Activated naive CD4-positive, alpha-beta T cell treated with Interleukin-2 at 50 U/mL for 16 hours (primary cell): ENCODE measurements around the gene GALNT9.
"Not testable (repeated sequence)": the region's sequence is repeated elsewhere in the genome, so short reads cannot be mapped to it uniquely, and the experiment has no call there.

Experiments used
- DNase-seq: peaks from one replicate; pipeline ENCODE4 v3.0.0-alpha.2; 2020

The GALNT9 gene

DNA sequence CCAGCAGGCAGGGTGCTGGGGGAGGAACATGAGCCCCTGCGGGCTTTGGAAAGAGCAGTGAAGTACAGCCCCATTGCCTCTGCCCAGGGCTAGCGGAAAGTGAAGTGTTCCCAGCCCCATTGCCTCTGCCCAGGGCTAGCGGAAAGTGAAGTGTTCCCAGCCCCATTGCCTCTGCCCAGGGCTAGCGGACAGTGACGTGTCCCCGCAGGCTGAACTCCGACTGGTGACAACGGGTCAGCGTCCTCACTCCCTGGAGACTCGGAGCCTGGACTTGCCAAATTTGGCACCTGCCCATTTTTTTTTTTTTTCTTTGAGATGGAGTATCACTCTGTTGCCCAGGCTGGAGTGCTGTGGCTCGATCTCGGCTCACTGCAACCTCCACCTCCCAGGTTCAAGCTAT lies 134.1 kb downstream of the GALNT9 start:
- DNase-seq, result not testable (repeated sequence)

DNA sequence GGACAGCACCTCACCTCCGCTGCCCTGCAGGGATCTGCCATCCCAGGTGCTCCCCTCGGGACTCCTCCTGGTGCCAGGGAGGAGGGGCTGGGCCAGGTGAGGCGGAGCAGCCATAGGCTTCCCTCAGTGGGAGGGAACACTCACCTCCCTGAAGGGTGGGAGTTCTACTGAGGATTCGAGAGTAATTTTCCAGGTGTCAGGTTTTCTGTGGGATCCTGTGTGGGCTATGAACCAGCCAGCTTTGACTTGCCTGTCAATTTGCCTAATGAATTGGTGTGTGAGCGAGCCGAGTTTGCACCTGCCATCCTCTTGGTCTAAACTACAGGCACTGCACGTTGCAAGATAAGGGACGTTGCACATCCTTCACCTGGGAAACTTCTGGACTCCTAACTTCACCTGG lies 134.8 kb downstream of the GALNT9 start:
- DNase-seq, result no peak

DNA sequence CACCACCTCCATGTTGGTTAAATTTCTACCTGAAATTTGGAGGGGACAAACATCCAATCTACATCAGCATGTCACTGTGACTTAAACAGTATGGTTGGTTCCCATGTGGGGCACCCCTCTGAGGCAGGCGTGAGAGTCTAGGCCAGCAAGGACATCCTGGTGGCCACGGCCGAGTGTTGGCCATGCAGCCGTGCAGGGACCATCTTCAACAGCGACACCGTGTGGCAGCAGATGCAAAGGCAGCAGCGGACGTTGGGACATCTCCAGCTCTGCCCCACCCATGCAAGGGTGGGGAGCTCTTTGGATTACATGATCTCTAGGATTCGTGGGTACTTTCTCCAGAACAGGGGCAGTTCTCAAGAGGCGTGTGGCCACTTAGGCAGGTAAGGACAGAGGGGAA lies 135.3 kb downstream of the GALNT9 start:
- DNase-seq, result no peak

DNA sequence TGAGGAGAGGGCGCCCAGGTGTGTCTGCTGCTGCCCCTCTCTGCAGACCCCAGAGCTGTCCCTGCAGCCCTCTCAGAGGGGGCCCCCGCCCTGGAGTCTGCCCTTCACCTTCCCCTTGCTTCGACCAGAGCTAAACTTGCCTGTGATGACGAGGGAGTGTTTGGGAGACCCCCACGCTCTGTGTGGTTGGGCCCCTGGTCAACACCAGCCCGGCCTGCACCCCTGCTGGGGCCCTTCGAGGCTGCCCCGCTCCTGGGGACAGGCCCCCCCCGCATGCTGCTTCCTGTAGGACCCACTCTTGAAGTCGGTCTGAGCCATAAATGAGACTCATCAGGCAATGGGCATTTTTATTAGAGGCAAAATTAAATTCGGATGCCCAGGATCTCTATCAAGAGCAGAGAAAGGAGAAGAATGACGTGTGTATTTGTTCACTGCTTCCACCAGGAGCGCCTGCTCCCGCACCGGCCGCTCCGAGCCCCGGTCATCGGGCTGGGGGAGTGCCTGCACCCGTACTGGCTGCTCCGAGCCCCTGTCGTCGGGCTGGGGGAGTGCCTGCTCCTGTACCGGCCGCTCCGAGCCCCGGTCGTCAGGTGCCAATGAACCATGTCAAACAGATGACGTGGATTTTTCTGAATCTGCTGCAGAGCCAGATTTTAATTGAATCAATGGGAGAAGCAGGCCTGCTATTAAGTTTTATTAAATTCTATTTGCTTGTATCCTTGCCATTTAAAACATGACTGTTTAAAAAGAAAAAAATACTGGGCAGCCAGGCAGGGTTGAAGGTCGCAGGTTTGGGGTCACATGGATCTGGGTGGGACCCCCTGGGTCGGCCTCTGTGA lies 137.5 kb downstream of the GALNT9 start:
- DNase-seq, result no peak

DNA sequence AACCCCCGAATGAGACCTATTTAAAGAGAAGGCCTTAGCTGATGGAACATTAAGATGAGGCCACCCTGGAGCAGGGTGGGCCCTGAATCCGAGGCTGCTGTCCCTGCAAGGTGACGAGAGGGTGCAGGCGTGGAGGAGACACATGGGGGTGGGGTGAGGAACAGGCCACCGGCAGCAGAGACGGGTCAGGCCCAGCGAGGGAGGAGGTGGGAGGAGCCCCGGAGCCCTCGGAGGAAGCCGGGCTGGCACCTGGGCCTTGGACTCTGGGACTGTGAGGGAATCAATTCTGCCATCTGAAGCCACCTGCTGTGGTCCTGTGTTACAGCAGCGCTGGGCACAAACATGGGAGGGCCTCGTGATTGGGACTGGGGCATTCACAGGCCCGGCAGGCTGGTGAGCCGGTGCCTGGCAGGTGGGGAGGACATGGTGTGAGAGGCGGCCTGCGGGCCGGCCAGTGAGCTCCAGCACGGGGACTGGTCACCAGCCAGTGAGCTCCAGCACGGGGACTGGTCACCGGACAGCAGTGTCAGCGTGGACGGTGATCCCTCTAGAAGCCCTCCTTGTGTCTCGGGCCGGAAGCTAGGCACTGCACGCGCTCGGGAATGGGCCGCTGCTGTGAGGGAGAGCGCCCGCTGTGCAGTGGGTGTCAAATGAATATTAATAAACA lies 138.4 kb downstream of the GALNT9 start:
- no peak for DNase-seq

DNA sequence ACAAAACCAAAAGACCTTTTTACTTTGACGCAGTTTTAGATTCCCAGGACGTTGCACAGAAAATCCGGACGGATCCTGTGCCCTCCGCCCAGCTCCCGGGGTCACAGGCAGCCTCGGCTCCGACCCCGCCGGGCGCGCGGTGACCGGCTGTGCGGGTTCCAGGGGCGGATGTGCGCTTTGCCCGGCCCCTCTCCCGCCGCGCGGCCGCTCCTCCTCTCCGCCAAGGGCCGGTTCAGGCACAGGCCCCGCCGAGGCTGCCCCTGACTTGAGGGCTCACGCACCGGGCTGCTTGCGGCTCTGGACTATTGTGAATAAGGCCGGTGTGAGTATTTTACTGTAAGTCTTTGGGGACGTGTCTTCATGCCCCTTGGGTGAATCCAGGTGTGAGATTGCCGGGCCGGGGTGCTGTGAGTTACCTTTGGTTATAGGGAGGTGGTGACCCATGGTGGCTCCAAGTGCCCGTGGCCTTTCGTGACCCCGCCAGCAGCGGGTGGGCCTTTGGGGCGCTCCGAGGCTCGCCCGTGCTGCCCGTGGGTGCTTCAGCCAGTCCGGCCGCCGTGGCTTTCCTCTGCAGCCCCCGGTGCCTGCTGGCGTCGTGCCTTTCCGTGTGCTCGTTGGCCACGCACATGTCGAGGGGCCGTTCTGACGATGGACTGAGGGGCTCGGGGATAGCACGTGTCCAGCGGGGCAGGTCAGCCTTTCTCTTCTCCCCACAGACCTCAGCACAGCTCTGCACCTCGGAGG lies 139.2 kb downstream of the GALNT9 start:
- DNase-seq, result no peak

DNA sequence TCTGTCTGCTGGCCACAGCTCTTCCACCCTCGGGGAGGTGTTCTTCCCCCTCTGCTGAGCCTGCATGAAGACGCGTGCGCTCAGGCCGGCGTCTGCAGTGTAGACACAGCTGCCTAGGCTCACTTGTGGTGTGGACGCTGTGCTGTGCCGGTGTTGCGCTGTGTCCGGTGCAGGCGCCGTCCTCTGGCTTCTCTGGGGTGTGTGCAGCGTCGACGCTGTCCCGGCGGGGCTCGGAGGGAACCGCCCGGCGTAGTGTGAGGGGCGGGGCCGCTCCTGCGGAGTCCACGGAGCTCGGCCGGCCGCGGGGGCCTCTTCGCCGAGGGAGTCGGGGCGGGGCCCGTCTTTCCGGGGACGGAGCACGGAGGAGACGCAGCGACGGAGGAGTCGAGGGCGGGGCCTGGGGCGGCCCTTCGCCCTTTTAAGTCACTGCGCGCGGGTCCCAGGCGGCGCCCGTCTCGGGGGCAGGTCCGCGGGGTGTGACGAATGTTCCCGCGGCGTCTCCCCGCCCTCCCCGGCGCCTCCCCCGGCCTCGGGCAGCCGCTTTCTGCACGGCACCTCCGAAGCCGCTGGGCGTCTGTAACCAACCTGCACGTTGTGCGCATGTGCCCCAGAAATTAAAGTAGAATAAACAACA lies 139.9 kb downstream of the GALNT9 start:
- DNase-seq, result peak; percentile 97

DNA sequence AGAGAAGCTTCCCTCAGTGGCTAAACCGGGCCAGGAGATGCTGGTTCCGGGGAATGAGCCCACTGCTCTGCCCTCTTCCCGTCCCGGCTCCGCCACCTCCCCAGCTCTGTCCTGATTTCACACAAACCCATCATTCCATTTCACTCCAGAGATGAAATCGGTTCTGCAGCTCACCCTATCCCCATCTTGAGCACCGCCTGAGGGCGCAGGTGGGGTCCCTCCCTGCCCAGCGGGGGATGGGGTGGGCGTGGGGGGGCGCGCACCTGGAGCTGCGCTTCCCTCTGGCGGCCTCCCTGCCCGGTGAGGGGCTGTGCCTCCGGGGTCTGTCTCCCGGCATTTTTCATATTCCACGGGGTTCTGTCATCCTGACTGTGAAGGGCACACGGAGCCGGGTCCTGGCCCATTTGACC lies 140.5 kb downstream of the GALNT9 start:
- peak; percentile 10 for DNase-seq

DNA sequence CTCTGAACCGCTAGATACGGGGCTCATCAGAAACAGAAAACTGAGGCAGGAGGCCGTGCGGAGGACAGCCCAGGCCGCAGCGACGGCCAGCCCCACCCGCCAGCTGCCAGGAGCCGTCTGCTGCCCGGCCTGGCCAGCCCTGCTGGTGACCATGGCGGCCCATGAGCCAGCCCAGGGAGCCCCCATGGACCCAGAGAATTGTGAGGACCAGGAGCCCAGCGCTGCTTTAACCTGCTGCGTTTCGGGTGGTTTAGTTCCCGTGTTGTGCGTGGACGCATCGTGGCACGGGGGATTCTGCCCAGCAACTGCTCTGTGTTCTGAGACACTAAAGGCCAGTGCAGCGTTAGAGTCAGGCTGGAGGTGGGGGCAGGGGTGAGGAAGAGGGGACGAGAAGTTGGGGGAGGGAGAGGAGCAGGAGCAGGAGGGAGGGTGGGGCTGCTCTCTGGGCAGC lies 140.9 kb downstream of the GALNT9 start:
- DNase-seq, result no peak

DNA sequence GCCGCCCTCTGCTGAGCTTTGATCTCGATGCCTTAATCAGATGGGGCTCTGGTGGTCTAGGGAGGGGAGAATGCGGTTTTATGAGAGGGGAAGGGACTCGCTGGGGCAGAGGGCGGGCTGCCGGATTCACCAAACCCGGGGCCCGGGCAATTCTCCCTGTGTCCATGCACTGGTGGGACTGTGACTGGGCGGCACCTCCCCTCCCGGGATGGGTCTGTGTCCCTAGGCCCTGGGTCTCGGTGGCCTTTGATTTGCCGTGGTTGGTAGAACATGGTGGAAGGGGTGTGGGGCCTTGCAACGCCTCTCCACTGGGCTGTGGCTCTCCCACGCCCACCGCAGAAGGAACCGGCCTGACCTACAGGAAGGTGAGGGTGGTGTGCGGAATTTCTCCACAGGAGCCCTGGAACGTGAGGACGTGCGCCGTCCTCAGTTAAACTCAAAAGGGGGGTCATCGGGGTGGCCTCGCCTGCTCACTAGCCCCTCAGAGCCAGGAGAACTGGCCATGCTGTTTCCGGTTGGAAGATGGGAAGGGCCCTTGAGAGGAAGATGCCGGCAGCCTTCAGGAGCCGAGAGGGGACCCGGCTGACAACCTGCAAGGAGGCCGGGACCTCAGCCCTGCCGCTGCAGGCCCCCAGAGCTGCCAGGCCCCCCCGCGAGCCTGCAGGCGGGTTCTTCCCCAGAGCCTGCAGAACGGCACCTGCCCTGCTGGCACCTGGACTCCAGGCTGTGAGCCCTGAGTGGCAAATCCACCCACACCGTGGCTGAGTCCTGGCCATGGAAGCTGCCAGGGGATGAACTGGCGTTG lies 141.5 kb downstream of the GALNT9 start:
- no peak for DNase-seq

DNA sequence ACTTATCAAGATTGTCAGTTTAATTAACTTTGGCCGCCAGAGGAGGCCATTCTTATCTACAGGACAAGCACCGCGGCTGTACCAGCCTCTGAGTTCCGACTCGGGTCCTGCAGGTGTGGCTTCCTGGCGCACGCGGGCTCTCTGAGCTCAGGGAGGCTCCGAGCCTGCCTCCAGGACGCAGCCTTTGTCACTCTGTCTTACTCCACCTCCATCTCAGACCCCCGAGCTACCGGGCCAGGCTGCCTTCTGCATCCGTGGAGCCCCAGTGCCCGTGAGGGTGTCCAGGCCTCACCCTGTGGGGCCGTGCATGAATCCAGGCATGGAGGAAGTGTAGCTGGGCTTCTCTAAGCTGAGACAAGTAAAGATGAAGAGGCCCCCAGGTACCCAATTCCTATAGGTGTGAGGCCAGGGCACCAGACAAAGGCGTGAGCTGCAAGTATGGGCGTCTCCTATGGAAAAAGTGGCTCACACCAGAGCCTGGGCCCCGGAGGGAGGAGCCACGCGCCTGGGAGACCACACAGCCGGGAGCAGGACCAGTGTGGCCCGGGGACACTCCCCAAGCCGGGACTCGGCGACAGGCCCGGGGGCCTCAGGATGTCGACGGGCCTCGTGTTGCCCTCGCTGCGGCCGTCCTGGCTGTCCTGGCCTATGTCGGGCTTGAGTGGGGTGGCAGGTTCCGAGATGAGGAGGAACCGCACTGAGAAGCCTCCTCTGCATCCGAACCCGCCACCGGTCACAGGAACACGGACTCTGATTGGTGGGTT lies 142.3 kb downstream of the GALNT9 start:
- peak; percentile 34 for DNase-seq

DNA sequence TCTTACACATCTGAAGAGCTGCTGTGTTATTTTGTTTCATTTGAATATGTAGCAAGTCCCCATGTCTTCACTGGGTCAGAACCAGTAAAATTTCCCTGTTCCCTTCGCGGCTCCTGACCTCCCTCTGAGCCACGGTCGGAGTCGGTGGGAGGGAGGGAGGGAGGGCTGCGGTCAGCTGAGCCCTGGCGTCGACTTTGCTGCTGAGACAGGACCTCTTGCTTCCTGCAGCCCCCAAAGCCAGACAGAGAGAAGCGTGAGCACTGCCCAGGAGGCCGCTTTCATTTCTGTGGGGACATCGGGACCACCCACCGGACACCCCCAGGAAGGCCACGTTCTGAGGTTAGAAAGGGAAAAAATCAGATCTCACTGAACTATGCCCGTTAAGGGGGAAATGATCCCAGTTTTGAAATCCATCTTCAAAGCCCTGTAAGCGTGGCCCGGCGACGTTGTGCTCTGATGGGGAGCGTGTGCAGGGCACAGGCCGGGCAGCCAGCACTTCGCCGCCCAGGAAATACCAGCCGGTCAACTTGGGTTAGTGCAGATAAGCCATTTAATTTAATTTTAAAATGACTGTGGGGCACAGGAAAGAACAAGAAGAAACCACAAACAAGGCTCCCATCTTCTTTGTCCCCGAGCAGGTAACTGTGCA lies 143.1 kb downstream of the GALNT9 start:
- DNase-seq, result peak; percentile 11

DNA sequence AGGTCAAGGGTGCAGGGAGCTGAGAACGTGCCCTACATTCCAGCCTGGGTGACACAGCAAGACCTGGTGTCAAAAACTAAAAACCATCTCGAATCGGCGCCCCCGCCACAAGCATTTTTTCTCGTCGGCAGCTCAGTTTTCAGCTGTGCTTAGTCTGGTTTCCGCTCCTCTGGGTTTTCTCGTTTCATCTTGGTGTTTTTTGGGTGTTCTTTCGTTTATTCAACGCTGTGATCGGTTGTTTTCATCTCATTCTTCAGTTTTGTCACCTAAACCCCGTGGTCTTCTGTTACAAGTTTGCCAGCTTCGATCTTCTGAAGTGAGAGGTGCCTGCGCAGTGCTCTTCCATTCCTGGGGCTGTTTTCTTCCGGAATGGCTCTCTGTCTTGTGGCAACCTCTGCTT lies 143.7 kb downstream of the GALNT9 start:
- peak; percentile 27 for DNase-seq

DNA sequence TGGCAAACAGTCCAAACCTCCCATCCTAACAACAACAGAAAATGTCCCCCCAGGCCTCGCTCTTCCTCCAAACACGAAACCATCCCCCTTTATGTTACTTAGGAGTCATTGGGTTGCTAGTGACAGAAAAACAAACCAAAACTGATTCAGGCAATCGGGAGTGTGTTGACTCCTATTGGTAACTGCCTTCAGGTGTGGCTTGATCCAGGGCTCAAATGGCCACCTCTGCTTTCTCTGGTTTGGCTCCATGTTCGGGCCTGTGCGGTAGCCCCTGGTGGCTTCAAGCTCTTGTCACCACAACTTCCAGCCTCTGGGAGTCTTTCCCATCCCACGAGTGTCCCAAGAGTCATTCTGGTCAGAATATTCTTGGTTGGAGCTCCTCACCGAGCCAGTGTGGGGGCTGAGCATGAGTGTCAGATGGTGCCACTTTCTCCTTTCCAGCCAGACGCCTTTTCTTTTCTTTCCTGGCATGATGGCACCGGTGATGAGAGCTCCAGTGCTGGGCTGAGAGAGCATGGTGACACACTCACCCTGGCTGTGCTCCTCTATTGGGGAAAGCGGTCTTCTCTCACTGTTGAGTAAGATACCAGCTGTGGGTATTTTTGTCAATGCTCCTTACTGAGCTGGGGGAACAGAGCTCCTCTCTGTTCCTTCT lies 146.6 kb downstream of the GALNT9 start:
- DNase-seq, result no peak

DNA sequence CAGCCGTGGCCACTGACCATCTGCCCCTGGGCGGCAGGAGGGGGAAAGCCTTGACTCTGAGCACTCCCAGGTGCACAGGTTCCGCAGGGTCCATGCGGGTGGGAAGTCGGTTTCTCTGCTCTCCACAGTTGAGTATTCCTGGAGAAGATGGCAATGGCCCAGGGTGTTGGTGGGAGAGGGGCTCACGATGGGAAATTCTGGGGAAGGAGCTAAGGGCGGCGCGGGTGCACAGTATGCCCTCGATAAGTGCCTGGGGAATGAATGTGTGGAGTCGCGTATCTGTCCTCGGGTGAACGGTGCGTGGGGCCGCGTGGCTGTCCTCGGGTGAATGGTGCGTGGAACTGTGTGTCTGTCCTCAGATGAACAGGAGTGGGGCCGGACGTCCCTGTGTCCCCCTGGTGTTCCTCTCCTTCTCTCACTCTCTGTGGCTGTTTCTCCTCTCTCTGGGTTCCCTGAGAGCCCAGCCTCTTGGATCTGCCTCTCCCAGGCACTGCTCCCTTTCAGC lies 147.1 kb downstream of the GALNT9 start:
- no peak for DNase-seq

DNA sequence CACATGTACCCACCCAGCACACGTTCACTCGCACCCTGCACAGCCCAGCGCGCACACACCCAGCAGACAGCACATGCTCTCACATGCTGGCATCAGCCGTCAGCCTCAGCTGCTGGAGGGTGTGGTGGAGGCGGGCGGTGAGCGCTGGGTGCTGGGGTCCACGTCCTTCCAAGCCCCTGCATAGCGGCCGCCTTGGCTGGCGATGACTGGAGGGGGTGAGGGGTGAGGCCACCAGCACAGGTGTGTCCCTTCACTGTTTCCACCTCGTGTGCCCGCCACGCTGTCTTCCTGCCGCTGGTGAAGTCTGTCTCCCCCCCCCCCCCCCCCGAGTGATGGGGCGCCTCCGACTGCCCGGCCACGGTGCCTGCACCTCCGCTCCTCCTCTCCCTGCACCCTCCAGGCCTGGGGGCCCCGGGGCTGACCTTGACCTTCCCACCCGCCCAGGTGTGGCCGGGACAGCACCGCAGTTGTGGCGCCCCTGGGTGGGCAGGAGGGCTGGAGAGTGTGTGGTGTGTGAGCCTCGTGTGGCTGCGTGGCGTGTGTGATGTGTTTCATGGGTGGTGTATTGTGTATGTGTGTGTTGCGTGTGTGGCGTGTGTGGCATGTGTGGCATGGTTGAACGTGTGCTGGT lies 147.7 kb downstream of the GALNT9 start:
- no peak for DNase-seq

DNA sequence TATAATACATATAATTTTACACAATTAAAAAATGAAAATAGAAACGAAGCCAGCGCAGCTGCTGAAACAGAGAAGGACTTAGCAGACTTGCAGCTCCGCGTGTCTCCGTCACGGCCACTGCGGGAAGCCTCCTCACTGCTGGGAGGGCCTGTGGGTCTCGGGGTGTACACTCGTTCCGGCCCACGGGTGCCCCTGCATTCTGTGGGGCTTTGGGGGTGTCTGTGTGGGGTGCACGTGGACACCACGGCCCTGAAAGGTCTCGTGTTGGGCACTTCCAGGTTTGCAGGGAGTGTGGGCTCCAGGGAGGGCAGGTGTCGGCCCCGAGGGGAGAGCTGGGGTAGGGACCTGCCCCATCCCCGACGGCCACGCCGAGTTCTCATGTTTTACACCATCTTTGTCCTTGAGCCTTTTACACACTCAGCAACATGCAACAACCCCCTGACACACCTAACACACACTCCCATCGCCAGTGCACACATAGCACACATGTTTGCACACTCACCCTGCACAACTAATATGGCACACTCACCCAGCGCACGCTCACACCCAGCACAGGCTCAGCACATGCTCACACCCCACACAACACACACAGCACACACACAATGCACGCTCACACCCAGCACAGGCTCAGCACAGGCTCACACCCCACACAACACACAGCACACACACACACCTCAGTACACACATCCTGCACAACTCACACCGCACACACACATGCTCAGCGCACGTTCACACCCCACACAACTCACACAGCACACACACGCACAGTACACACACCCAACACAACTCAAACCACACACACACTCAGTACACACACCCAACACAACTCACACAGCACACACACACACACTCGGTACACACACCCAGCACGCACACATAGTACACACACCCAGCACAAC lies 148.5 kb downstream of the GALNT9 start:
- DNase-seq, result no peak
